HepG2 (cell line): ENCODE measurements around the gene DOC2A. TPM values are rescaled to one million over a fixed set of nuclear protein-coding genes. Genes with fewer than 3 reads are reported as not detected.
A peak's percentile ranks its signal among the peaks of the same experiment; 100 is the strongest.

Experiments used
- ARNT2 ChIP-seq: sonication (generic); formaldehyde crosslinking; IDR thresholded peaks from 2 replicates; pipeline ENCODE4 v1.8.0; 2022; ENCODE audit warnings: mild to moderate bottlenecking, low read depth, missing genetic modification reagents, moderate library complexity
- BRCA1 ChIP-seq: sonication (generic); formaldehyde crosslinking; IDR thresholded peaks from 2 replicates; pipeline ENCODE4 v1.4.0; 2020; ENCODE audit warnings: missing genetic modification reagents
- FIP1L1 ChIP-seq: fragments of 200-400 bp; formaldehyde crosslinking; IDR thresholded peaks from 2 replicates; pipeline ENCODE4 v1.6.1; 2018; ENCODE audit warnings: low read depth, mild to moderate bottlenecking, low read length, moderate library complexity, borderline replicate concordance; ENCODE audit not compliant: insufficient read depth
- FOXK2 ChIP-seq: fragments of 450-650 bp; IDR thresholded peaks from 2 replicates; pipeline ENCODE4 v1.6.1; 2016
- HNF1B ChIP-seq: sonication (generic); formaldehyde crosslinking; IDR thresholded peaks from 2 replicates; pipeline ENCODE4 v1.5.1; 2020; ENCODE audit warnings: mild to moderate bottlenecking, moderate library complexity, missing genetic modification reagents
- HNRNPUL1 ChIP-seq: fragments of 200-400 bp; formaldehyde crosslinking; IDR thresholded peaks from 2 replicates; pipeline ENCODE4 v1.6.1; 2017; ENCODE audit warnings: low read depth, mild to moderate bottlenecking, low read length, moderate library complexity
- IKZF1 ChIP-seq: fragments of 450-650 bp; IDR thresholded peaks from 2 replicates; pipeline ENCODE4 v1.7.1; 2016
- JUN ChIP-seq: sonication (generic); formaldehyde crosslinking; IDR thresholded peaks from 2 replicates; pipeline ENCODE4 v1.4.0; 2020; ENCODE audit warnings: mild to moderate bottlenecking, missing genetic modification reagents
- MTF1 ChIP-seq: sonication (generic); formaldehyde crosslinking; IDR thresholded peaks from 2 replicates; pipeline ENCODE4 v1.5.0; 2020; ENCODE audit warnings: missing genetic modification reagents
- MZF1 ChIP-seq: sonication (generic); formaldehyde crosslinking; IDR thresholded peaks from 2 replicates; pipeline ENCODE4 v1.8.1; 2023; ENCODE audit warnings: mild to moderate bottlenecking, missing genetic modification reagents, borderline replicate concordance
- PHF8 ChIP-seq: sonication (generic); formaldehyde crosslinking; IDR thresholded peaks from 2 replicates; pipeline ENCODE4 v1.5.0; 2020; ENCODE audit warnings: missing genetic modification reagents
- SRY ChIP-seq: sonication (generic); formaldehyde crosslinking; IDR thresholded peaks from 2 replicates; pipeline ENCODE4 v1.8.0; 2022; ENCODE audit warnings: mild to moderate bottlenecking, missing genetic modification reagents
- SYNCRIP ChIP-seq: fragments of 200-400 bp; formaldehyde crosslinking; IDR thresholded peaks from 2 replicates; pipeline ENCODE4 v1.6.1; 2018; ENCODE audit warnings: mild to moderate bottlenecking, low read depth, low read length; ENCODE audit not compliant: insufficient read depth
- TAF1 ChIP-seq: sonication (generic); formaldehyde crosslinking; IDR thresholded peaks from 2 replicates; pipeline ENCODE4 v1.4.0; 2020; ENCODE audit warnings: missing genetic modification reagents
- TERF1 ChIP-seq: sonication (generic); formaldehyde crosslinking; IDR thresholded peaks from 2 replicates; pipeline ENCODE4 v1.8.0; 2022; ENCODE audit warnings: mild to moderate bottlenecking, missing genetic modification reagents, moderate library complexity
- TRIM22 ChIP-seq: fragments of 450-650 bp; IDR thresholded peaks from 2 replicates; pipeline ENCODE4 v1.6.1; 2017
- U2AF2 ChIP-seq: fragments of 200-400 bp; formaldehyde crosslinking; IDR thresholded peaks from 2 replicates; pipeline ENCODE4 v1.6.1; 2017; ENCODE audit warnings: low read depth, mild to moderate bottlenecking, low read length
- YEATS4 ChIP-seq: sonication (generic); formaldehyde crosslinking; IDR thresholded peaks from 2 replicates; pipeline ENCODE4 v1.4.0; 2020; ENCODE audit warnings: missing genetic modification reagents, borderline replicate concordance
- ZBTB8A ChIP-seq: sonication (generic); formaldehyde crosslinking; IDR thresholded peaks from 2 replicates; pipeline ENCODE4 v1.4.0; 2020; ENCODE audit warnings: mild to moderate bottlenecking, low read depth, missing genetic modification reagents, borderline replicate concordance
- ZFX ChIP-seq: sonication (generic); formaldehyde crosslinking; IDR thresholded peaks from 2 replicates; pipeline ENCODE4 v1.4.0; 2020; ENCODE audit warnings: mild to moderate bottlenecking, low read depth, missing genetic modification reagents, moderate library complexity
- ZNF280D ChIP-seq: sonication (generic); formaldehyde crosslinking; IDR thresholded peaks from 2 replicates; pipeline ENCODE4 v1.5.1; 2020; ENCODE audit warnings: mild to moderate bottlenecking, missing genetic modification reagents
- ZNF431 ChIP-seq: sonication (generic); formaldehyde crosslinking; IDR thresholded peaks from 2 replicates; pipeline ENCODE4 v1.9.0; 2022; ENCODE audit warnings: missing genetic modification reagents, low read depth, mild to moderate bottlenecking, borderline replicate concordance
- ZNF550 ChIP-seq: sonication (generic); formaldehyde crosslinking; IDR thresholded peaks from 2 replicates; pipeline ENCODE4 v1.4.0; 2020; ENCODE audit warnings: mild to moderate bottlenecking, missing genetic modification reagents, borderline replicate concordance
- polyA plus RNA-seq, 8 experiments: library from polyadenylated mRNA; depleted of rRNA in 3 of 8; stranded (reverse) in 7 of 8; unstranded in 1 of 8; fragments of >200 nt; fragmentation: Illumina TruSeq in 4 of 8; extraction: Trizol in 4 of 8; gene quantifications; 2 replicates each; pipeline versions ENCODE4 v1.2.1 to v1.2.3, GENCODE V29; 2011 to 2016; ENCODE audit warnings: low read depth in 4 of 8, missing spikeins in 1 of 8, mixed read lengths in 1 of 8; ENCODE audit not compliant: insufficient read depth in 1 of 8
- total RNA-seq, 5 experiments: library from RNA; depleted of rRNA; stranded (reverse); fragments of >200 nt; fragmentation: Illumina TruSeq; extraction: Trizol; gene quantifications; 2 replicates each; pipeline ENCODE4 v1.2.3, GENCODE V29; 2016; ENCODE audit warnings: low read depth in 1 of 5

DOC2A gene
- total and polyA plus RNA-seq, 2 of the 13 experiments (the other 11 are each of a cell fraction or from before 2014, with no cell fraction given), result 0.15 to 0.55 TPM

- TF ChIP-seq ZNF280D (peak; percentile 83; the same call in 1 of the 2 replicates), MTF1 (CRISPR knock-in tag) (no peak), FIP1L1 (no peak), SRY (0 out of 2 replicates have a peak, but pooled peaks have one; percentile 17), TERF1 (no peak), ZBTB8A (CRISPR knock-in tag) (no peak), ZFX (CRISPR knock-in tag) (peak; percentile 93), ZNF431 (peak; percentile 86; the same call in 1 of the 2 replicates), ZNF550 (CRISPR knock-in tag) (no peak), TRIM22 (no peak), HNF1B (CRISPR knock-in tag) (peak; percentile 95), JUN (CRISPR knock-in tag) (no peak; the same call in 1 of the 2 replicates), YEATS4 (CRISPR knock-in tag) (peak; percentile 97), BRCA1 (peak; percentile 76), ARNT2 (no peak; the same call in 1 of the 2 replicates), TAF1 (CRISPR knock-in tag) (peak; percentile 97), U2AF2 (no peak), MZF1 (CRISPR knock-in tag) (no peak), PHF8 (CRISPR knock-in tag) (peak; percentile 97), FOXK2 (no peak), IKZF1 (no peak), SYNCRIP (no peak), HNRNPUL1 (no peak)
Observed at GRCh38 chr16:29995911-29996765, 14.7 kb downstream of the DOC2A start, which contains the start of gene INO80E (continued).
